HEK293 (cell line): ENCODE results near the gene VGLL4.

Experiments
- AEBP2 ChIP-seq: fragments of 450-650 bp; formaldehyde crosslinking; IDR thresholded peaks from 2 replicates; pipeline ENCODE4 v1.5.1; 2016; ENCODE audit warnings: missing biosample characterization, missing genetic modification characterization, borderline replicate concordance
- ELK4 ChIP-seq: IDR thresholded peaks from 2 replicates; pipeline ENCODE4 v1.6.1; 2011; ENCODE audit warnings: mild to moderate bottlenecking, low read depth, low read length, borderline replicate concordance
- GLI2 ChIP-seq: fragments of 450-650 bp; formaldehyde crosslinking; IDR thresholded peaks from 2 replicates; pipeline ENCODE4; 2017; ENCODE audit warnings: missing biosample characterization, missing genetic modification characterization, low read depth, borderline replicate concordance
- KLF9 ChIP-seq: fragments of 450-650 bp; formaldehyde crosslinking; IDR thresholded peaks from 2 replicates; pipeline ENCODE4 v1.5.1; 2016; ENCODE audit warnings: missing biosample characterization, missing genetic modification characterization, low read depth
- MYNN ChIP-seq: fragments of 450-650 bp; formaldehyde crosslinking; IDR thresholded peaks from 2 replicates; pipeline ENCODE4 v1.5.1; 2016; ENCODE audit warnings: missing biosample characterization, missing genetic modification characterization, borderline replicate concordance
- OSR2 ChIP-seq: fragments of 450-650 bp; formaldehyde crosslinking; IDR thresholded peaks from 2 replicates; pipeline ENCODE4 v1.5.1; 2016; ENCODE audit warnings: missing biosample characterization, missing genetic modification characterization
- SP3 ChIP-seq: fragments of 450-650 bp; formaldehyde crosslinking; IDR thresholded peaks from 2 replicates; pipeline ENCODE4 v1.5.1; 2016; ENCODE audit warnings: missing biosample characterization, missing genetic modification characterization
- TSHZ1 ChIP-seq: fragments of 450-650 bp; formaldehyde crosslinking; IDR thresholded peaks from 2 replicates; pipeline ENCODE4 v1.5.1; 2016; ENCODE audit warnings: missing biosample characterization, missing genetic modification characterization, borderline replicate concordance
- YY1 ChIP-seq: fragments of 450-650 bp; formaldehyde crosslinking; IDR thresholded peaks from 2 replicates; pipeline ENCODE4 v1.5.1; 2018; ENCODE audit warnings: missing biosample characterization, missing genetic modification characterization
- ZBTB49 ChIP-seq: fragments of 450-650 bp; formaldehyde crosslinking; IDR thresholded peaks from 2 replicates; pipeline ENCODE4 v1.5.1; 2016; ENCODE audit warnings: missing biosample characterization, missing genetic modification characterization, low read depth
- ZEB2 ChIP-seq: fragments of 450-650 bp; formaldehyde crosslinking; IDR thresholded peaks from 2 replicates; pipeline ENCODE4 v1.5.1; 2016; ENCODE audit warnings: missing biosample characterization, missing genetic modification characterization
- ZNF133 ChIP-seq: fragments of 450-650 bp; formaldehyde crosslinking; IDR thresholded peaks from 2 replicates; pipeline ENCODE4 v1.5.1; 2016; ENCODE audit warnings: missing biosample characterization, missing genetic modification characterization
- ZNF146 ChIP-seq: fragments of 450-650 bp; formaldehyde crosslinking; IDR thresholded peaks from 2 replicates; pipeline ENCODE4 v1.5.1; 2016; ENCODE audit warnings: missing biosample characterization, missing genetic modification characterization
- ZNF2 ChIP-seq: fragments of 450-650 bp; formaldehyde crosslinking; IDR thresholded peaks from 2 replicates; pipeline ENCODE4 v1.5.1; 2016; ENCODE audit warnings: missing biosample characterization, missing genetic modification characterization
- ZNF211 ChIP-seq: fragments of 450-650 bp; formaldehyde crosslinking; IDR thresholded peaks from 2 replicates; pipeline ENCODE4 v1.5.1; 2016; ENCODE audit warnings: low read depth, missing biosample characterization, missing genetic modification characterization
- ZNF26 ChIP-seq: fragments of 450-650 bp; formaldehyde crosslinking; IDR thresholded peaks from 2 replicates; pipeline ENCODE4 v1.5.1; 2016; ENCODE audit warnings: missing biosample characterization, missing genetic modification characterization
- ZNF280C ChIP-seq: fragments of 450-650 bp; formaldehyde crosslinking; IDR thresholded peaks from 2 replicates; pipeline ENCODE4 v1.5.1; 2016; ENCODE audit warnings: missing biosample characterization, missing genetic modification characterization
- ZNF335 ChIP-seq: fragments of 450-650 bp; formaldehyde crosslinking; conservative IDR thresholded peaks from 2 replicates; pipeline ENCODE4 v1.5.1; 2016; ENCODE audit warnings: missing biosample characterization, missing genetic modification characterization
- ZNF354C ChIP-seq: fragments of 450-650 bp; formaldehyde crosslinking; IDR thresholded peaks from 2 replicates; pipeline ENCODE4 v1.5.1; 2016; ENCODE audit warnings: missing biosample characterization, missing genetic modification characterization, low read depth, borderline replicate concordance
- ZNF433 ChIP-seq: fragments of 450-650 bp; formaldehyde crosslinking; IDR thresholded peaks from 2 replicates; pipeline ENCODE4 v1.5.1; 2016; ENCODE audit warnings: missing biosample characterization, missing genetic modification characterization, low read depth
- ZNF510 ChIP-seq: fragments of 450-650 bp; formaldehyde crosslinking; IDR thresholded peaks from 2 replicates; pipeline ENCODE4 v1.5.1; 2018; ENCODE audit warnings: mild to moderate bottlenecking, missing genetic modification characterization, missing biosample characterization; ENCODE audit not compliant: insufficient replicate concordance
- ZNF544 ChIP-seq: fragments of 450-650 bp; formaldehyde crosslinking; IDR thresholded peaks from 2 replicates; pipeline ENCODE4 v1.5.0; 2017; ENCODE audit warnings: missing biosample characterization, missing genetic modification characterization
- ZNF596 ChIP-seq: fragments of 450-650 bp; IDR thresholded peaks from 2 replicates; pipeline ENCODE4 v1.5.0; 2018; ENCODE audit warnings: missing biosample characterization, mild to moderate bottlenecking, missing genetic modification characterization, moderate library complexity
- ZNF654 ChIP-seq: fragments of 450-650 bp; formaldehyde crosslinking; IDR thresholded peaks from 2 replicates; pipeline ENCODE4 v1.5.1; 2016; ENCODE audit warnings: low read depth, missing biosample characterization, missing genetic modification characterization
- ZNF76 ChIP-seq: fragments of 450-650 bp; formaldehyde crosslinking; IDR thresholded peaks from 2 replicates; pipeline ENCODE4; 2016; ENCODE audit warnings: low read depth, missing biosample characterization, missing genetic modification characterization, borderline replicate concordance
- ZNF768 ChIP-seq: fragments of 450-650 bp; formaldehyde crosslinking; IDR thresholded peaks from 2 replicates; pipeline ENCODE4 v1.5.1; 2018; ENCODE audit warnings: missing biosample characterization, mild to moderate bottlenecking, missing genetic modification characterization

The VGLL4 gene

GRCh38 chr3:11642431-11643191, 1.1 kb downstream of the VGLL4 start (continued):
- TF ChIP-seq ZBTB49, result no peak
- no peak for TF ChIP-seq ZNF654 (tag by site-specific recombination)
- 0 out of 2 replicates have a peak, but pooled peaks have one; percentile 21 for TF ChIP-seq OSR2 (tag by site-specific recombination)
- TF ChIP-seq ZNF146, result no peak
- TF ChIP-seq TSHZ1 (tag by site-specific recombination), result no peak
- TF ChIP-seq ZNF76 (tag by site-specific recombination), result 0 out of 2 replicates have a peak, but pooled peaks have one; percentile 24
- no peak for TF ChIP-seq GLI2
- TF ChIP-seq ZNF280C (tag by site-specific recombination), result no peak
- TF ChIP-seq ZNF544 (tag by site-specific recombination), result no peak
- no peak for TF ChIP-seq ZNF768 (tag by site-specific recombination)
- TF ChIP-seq SP3, result no peak
- 0 out of 2 replicates have a peak, but pooled peaks have one; percentile 5 for TF ChIP-seq ZNF133
- TF ChIP-seq ZNF335 (tag by site-specific recombination), result peak; percentile 7
- no peak for TF ChIP-seq KLF9 (tag by site-specific recombination)
- no peak for TF ChIP-seq ZNF211 (tag by site-specific recombination)
- TF ChIP-seq ZNF26, result no peak
- no peak for TF ChIP-seq ZNF354C (tag by site-specific recombination)
- peak; percentile 49; the same call in 1 of the 2 replicates for TF ChIP-seq ZEB2 (tag by site-specific recombination)
- 0 out of 2 replicates have a peak, but pooled peaks have one; percentile 22 for TF ChIP-seq MYNN
- no peak for TF ChIP-seq ZNF510 (tag by site-specific recombination)
- no peak for TF ChIP-seq AEBP2 (tag by site-specific recombination)
- peak; percentile 62; the same call in 1 of the 2 replicates for TF ChIP-seq ZNF596 (tag by site-specific recombination)
- peak; percentile 21; the same call in 1 of the 2 replicates for TF ChIP-seq YY1 (tag by site-specific recombination)
- TF ChIP-seq ELK4, result no peak
- 0 out of 2 replicates have a peak, but pooled peaks have one; percentile 24 for TF ChIP-seq ZNF2 (tag by site-specific recombination)
- TF ChIP-seq ZNF433 (tag by site-specific recombination), result no peak
